ENCODE results near the gene BARHL2.

Gene BARHL2

DNA sequence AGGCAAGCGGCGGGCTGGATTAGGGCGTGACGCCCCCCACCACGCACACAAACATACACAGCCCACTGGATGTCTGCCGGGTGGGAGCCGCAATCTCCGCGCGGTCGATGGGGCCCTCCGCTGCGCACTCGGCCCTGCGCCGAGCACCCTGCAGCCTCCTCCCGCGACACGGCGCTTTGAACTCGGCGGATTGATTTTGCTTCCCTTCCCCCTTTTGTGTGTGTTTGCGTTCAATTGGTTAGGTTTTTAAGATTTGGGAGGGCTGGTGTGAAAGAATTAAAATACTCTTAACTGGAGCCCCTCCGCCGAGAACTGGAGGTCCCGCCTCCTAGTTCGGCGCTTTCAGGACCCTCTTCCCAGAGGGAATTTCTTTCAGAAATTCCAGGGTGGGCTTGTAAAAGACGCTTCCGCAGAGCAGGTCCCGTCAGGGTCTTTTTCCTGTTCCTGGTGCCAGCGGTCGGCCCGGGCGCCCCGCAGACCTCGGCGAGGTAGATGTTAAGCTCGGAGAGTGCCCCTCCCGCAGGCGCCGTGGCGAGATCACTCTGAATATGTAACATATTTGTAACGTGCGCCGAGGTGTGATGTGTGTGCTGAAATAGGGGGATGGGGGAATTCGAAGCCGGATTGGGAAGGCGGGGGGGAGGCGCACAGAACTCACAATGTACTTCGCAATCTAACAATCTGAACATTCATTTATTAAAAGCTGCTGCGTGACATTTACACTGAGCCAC lies 8.0 kb upstream of the BARHL2 start:
- DNase-seq (ENCODE audit: low read depth): no peak

DNA sequence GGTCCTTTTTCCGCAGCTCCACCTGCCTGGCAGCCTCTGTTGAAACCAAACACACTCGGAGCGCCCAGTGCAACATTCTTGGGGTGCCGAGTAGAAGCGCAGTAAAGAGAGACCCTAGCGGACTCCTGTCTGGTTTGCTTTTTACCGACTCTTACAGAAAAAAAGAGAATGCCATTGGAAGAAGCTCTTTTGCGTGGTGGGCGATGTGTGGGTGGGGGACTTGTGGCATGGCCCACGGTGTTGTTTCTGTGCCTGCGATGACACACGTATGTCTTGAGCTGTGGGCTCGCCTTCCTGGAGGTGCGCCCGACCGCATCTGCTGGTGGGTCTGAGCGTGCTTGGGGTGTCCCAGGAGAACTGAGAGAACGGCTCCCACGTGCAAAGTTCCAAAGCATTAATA lies 7.3 kb upstream of the BARHL2 start:
- DNase-seq (ENCODE audit: low read depth): no peak

DNA sequence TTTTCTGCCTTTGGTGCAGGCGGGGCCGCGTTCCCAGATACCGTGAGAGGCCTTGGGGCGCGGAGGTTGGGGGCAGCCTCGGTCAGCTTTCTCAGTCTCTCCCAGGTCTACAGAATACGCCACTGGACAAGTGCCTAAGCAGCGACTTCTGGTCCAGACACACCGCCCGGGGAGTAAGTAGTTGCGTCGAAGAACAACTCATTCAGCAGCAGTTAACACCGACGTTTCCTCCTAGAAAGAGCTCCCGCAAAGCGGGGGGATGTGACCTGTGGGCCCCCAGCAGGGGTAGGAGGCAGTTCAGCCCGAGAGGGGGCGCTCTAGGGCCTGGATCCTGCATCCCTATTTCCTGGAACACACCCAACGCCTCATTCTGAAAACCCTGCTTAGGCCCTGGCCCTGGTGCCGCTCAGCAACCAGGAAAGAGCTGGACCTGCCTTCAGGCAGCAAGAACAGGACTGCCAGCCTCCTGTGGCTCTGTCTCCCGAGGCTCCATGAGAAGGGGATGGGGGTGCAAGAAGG lies 6.5 kb upstream of the BARHL2 start:
- DNase-seq (ENCODE audit: low read depth): no peak

DNA sequence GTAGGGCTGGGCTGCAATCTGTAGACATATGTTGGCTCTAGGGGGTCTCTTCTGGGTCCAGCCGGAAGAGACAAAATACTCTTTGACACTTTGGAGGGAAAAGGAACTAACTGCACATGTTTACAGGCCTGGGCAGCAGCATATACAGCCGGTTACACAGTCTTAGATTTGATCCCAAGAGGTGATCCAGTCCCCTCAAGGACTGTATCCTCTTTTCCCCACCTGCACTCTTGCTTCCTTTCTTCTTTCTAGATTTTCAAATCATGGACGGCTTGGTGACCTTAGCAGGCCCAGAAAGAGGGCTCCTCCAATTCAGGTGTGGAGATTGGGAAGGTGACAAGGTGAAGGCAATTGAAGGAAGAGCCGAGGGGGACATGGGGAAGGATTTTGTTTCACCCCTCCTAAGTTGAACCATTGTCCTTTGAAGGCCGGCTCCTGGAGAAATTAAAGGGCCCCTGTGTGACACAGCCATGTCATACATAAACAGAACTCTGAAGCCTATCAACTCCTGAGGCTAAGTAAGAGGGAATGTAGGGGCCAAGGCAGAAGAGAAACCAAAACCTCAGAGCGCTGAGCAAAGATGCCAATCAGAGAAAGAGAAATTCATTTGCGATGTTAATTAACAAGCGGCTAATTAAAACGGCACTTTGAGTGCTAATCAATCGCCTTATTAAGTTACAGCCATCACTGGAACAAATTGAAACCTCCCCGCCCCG lies 5.9 kb upstream of the BARHL2 start:
- no peak for DNase-seq (ENCODE audit: low read depth)

DNA sequence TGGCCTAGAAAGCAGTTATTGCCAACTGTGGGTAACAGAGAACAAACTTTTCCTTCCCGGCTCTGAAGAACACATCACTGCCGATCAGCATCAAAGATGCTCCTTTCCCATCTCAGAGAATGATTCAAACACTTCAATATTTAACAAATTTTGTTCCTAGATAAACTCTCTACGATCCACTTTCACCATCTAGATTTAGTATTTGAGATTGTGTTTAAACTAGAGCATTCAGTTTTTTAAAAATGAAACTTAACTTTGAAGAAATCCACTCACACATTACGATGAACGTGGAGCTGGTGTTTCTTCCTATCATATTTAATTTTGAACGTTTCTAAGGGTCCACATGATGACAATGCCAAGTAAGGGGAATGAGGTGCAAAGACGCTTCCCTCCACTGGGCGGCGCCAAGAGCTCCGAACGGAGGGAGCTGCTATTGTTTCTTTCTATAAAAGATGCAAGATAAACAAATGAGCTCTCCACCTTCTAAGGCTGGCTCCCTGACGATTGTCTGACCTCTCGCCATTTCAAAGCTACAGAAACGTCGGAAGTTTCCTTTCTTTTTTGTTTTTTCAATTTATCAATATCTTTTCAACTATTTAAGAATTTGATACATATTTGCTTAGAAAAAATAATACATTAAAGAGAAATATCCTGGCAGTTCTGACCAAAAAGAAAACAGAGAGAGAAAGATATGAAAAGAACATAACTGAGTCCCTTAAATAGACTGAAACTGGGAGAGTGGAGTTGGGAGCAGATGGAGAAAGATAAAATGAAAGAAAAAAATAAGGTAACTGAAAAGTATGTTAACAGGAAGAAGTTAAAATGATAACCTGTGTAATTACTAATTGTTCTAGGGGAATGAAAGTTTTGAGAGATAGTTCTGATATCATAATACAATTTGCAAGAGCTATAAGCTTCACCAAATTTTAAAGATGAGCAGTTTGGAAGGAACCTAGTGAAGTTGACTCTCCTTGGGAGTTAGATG lies 4.4 kb upstream of the BARHL2 start:
- no peak for DNase-seq (ENCODE audit: low read depth)

DNA sequence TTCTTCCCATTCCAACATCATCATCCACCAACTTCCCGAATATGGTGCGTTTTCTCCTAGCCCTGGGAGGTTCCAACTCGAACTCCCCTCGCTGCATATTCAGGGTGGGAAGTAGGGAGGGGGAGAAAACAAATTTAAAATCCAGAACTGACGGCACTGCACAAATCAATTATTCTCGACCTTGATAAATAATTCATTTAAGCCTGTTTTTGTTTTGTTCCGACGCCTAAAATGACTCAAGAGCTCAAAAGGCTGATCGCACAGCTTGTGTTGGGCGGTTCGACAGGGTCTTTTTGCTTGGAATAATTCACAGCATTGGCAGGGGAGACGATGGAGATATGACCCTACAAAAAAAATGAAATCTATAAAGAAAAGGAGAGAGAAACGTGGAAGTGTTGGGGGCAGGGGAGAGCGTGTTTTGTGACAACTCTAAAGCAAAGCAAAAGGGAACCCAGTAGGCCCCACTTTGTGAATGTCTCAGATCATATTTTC lies 3.1 kb upstream of the BARHL2 start:
- no peak for DNase-seq (ENCODE audit: low read depth)

DNA sequence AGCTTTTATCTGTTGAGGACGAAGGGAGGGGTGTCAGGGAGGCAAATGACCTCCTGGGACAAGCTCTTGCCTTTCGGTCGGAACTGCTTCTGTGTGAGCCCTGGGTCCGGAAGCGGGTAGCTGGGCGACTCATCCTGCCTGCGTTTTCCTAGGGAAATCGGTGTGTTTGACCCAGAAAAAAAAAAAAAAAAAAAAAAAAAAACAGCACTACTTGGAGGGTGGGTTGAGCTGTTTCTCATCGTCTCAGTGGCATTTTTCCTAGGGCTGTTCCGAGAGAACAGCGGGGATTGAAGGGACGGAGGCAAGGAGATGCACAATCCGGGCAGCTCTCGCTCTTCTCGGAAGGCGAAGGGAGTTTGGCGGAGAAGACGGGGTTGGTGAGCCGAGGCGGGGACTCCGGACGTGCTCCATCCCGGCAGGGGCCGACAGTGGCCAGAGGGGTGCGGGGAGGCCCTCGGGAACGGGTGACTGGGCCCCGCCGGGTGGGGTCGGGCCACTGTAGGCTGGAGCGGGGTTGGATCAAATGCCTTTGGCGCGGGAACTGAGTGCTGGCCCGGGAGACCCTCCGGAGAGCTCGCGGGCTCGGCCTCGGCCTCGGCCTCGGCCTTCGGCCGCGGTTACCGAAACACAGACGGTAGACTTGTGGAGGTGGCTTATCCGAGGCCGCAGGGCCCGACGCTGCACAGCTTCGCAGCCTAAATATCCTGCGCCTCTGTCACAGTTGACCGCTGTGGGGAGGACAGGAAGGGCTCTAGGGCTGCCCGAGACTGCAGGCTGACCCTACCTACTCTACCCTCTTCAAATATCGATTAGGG lies 2.4 kb upstream of the BARHL2 start:
- DNase-seq (ENCODE audit: low read depth): no peak

DNA sequence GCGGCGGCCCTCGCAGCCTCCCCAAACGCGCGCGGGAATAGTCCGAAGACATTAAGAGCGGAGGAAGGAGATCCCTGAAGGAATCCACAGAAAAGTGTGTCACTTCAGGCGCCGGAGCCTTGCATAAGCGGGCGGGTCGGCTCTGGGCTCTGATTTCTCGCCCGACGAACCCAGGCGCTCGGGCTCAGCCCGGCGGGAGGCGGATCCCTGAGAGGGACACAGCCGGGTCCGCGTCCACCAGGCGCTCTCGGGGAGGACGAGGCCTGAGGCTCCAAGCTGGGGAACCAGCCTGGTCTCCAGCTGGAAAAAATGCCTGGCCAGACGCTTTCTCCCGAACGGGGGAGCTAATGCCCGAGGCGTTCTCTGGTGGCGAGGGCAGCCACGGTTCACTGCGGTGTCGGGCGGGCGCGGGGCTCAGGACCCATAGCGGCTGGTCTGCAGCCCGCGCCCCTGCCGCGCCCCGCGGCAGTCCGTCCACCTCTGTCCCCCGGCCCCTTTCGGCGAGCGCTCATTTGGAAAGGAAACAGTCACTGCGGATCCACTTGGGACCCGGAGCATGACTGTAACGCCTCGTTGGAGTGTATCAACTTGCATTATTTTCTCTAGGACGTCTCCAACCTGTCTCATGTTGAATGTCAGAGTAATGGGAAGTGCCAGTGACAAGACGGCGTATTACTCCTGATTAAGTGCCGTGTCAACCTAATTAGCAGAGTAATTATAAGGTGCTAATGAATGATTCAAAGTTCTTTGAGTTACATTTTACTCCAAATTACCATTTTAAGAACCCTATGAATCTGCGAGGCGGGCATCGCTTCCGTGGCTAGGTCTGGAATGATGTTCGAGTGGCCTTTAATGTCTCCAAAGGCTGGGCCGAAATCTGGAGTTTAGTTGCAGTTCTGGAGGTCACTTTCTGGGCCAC lies 1.6 kb upstream of the BARHL2 start:
- no peak for DNase-seq (ENCODE audit: low read depth)

DNA sequence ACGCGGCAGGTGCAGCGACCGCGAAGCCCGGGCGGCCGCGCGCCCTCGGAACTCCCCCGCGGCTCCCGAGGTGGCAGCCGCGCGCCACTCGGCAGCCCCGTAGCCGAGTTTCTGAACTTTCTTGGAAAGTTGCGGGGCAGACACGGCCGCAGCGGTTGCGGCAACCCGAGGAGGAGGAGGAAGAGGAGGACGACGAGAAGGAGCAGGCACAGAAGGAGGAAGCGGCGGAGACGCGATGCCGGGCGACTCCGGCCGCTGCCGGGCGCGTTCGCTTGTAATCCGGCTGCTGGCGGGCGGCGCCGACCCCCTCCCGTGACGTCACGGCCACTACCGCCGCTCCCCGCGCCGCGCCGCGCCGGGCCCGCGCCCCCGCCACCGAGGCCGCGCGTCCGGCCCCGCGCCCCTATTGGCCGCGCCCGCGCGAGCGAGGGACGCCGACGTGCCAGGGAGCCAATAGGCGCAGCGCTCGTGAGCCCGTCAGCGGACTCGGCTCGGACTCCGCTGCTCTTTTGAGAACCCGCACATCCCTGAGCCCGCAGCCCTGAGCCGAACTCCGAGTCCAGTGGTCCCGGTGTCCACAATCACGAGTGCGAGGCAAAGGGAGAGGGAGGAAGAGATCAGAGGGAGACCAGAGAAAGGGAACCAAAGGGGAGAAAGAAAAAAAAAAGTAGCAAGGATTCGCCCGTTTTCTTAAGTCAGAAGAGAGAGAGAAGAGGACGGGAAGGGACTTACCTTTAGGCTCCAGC lies 736 bp upstream of the BARHL2 start:
- DNase-seq (ENCODE audit: low read depth): no peak

DNA sequence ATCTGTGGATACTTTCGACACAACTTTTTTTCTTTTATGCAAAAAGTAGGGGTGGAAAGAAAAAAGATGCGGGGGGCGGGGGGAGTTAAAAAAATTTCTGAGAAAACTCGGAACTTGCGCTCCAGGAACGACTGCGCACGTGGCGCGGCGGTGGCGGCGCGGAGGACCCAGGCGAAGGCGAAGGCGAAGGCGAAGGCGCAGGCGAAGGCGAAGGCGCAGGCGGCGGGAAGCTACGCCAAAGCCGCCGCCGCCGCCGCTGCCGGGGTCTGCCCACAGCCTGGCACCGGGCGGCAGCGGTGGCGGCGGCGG lies 208 bp upstream of the BARHL2 start:
- DNase-seq (ENCODE audit: low read depth): no peak

DNA sequence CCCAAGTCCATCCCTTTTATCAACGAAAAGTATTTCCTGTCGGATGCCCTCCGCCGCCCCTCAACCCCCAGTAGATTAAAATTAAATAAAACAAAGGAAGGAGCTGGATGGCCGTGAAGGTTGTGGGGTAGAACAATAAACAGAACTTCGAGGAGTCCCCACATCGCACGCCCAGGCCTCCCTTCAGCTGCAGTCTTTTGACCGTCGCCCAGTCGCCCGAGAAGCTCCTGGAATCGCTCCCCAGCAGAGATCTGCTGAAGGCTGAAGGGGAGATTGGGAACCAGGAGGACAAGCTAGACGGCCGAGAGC lies 905 bp downstream of the BARHL2 start:
- DNase-seq (ENCODE audit: low read depth): no peak

DNA sequence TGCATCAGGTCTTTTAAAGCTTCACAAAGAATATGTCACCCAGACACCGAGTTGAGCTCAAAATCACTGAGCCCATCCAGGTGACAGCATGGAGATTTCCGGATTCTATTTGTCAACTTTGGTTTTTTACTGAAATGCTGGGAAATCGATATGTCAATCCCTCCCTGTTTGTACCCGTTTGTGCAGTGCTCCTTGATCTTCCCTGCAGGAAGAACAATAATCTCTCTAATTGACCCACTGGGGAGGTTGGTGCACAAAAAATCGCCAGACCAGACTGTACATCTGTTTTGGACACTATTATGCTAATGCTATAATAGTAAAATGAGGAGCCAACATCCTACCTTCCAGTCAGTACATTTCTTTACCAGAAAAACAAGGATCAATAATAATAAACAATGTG lies 1.8 kb downstream of the BARHL2 start:
- DNase-seq (ENCODE audit: low read depth): no peak

DNA sequence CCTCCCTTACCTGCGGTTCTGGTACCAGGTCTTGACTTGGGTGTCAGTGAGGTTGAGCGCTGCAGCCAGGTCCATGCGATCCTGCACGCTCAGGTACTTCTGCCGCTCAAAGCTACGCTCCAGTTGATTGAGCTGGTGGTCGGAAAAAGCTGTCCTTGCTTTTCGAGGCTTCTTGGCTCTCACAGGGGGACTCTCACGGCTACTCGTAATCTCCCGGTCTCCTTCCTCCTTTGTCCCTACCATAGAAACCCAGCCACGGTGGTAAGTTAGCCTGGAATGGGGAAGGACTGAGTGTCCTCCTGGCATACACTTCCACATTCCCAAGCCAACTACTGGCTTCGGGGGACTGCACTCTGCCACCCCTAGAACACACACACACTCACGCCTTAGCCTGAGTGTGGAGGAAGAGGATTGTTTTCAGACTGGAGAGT lies 2.6 kb downstream of the BARHL2 start:
- no peak for DNase-seq (ENCODE audit: low read depth)

DNA sequence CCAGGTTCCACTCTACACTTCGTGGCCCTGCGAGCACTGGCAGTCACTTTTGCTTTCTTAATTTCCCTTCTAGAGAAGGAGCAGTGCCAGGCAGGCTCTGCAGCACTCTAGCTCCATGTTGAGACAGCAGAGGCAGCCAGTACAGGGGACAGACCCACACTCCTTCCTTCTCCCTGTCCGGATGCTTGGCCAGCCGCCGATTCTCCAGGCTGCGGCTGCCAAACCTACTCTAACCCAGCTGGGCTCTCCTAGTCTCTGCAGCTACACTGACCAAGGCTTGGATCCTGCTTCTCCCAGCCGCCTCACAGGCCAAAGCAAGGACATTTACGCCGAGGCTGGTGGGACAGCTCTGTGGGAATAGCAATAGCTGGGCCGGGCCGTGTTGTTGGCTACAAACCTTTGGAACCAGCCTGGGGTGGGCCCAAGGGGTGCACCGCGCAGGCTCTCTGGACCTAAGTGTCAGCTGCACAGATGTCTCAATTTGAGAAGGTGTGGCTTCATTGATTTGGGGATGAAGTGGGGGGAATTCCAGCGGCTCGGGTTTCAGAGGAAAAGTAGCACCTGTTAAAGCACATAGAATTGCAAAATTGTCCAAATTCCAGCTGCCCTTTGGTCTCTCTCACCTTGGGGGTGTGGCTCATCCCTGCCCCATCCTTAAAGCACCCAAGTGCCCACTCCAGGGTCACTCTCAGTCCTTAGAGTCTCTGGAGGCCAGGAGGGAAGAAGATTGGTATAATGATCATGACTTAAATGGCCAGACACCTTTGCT lies 3.2 kb downstream of the BARHL2 start:
- no peak for DNase-seq (ENCODE audit: low read depth)

DNA sequence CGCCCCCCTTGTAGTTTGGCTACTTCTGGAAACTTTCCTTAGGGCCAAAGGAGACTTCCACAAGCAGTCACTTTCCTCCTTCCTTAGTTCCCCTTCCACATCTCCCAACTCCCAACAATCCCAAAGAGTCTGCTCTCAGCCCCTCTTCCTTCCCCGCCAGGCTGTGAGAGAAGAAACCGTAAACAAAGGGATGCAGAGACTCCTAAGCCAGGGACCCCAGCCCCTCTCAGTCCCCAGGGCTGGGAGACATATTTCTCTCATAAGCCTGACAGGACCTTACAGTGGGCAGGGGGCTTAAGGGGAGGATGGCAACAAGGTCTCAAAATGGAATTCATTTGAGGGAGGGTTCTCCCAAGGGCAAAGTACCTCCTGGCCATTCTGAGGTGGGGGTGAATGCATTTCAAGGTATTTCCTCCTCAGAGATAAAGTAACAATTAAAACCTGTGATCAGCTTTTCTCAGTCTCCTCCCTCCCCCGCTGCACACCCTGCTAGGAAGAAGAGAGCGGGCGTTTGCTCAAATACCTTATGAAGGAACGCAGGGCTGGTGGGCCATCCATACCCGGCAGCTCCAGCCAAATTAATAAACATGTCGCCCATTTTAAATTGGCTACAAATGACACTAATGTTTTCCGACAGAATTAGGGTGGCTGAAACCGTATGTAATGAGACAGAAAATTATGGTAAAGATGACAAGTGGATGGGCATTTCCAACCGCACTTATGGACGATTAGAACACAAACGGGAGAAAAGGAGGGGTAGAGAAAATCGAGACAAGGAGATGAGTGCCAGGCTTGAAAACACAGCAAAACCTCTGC lies 4.0 kb downstream of the BARHL2 start:
- no peak for DNase-seq (ENCODE audit: low read depth)

DNA sequence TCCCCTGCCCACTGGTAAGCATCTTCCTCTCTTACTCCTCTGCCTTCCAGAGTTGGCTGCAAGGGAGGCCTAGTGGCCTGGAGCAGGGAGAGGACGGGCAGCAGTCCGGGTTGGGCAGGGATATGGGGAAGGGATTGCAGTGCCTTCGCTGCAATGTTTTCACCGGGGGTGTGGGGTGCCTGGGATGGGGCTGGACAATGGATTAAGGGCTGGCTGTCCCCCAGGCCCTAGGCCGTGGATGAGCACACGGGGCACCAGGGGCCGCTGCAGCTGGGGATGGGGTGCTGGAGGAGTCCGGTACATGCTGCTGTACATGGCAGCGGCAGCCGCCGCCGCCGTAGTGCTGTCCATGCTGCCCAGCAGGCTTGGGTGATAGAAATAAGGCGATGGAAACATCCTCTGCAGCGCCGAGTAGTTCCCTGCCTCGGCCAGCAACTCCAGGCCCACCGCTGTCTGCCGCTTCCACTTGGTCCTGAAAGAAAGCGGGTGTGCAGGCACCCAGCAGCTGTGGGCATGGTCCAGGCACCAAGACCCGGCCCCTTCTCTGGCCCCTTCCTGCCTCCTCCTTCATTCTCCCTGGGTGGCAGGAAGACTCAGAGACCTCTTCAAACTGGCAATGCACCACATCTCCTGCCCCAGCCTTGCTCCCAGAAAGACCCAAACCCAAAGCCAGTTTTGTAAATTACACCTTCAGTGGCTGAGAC lies 4.8 kb downstream of the BARHL2 start:
- DNase-seq (ENCODE audit: low read depth): no peak

DNA sequence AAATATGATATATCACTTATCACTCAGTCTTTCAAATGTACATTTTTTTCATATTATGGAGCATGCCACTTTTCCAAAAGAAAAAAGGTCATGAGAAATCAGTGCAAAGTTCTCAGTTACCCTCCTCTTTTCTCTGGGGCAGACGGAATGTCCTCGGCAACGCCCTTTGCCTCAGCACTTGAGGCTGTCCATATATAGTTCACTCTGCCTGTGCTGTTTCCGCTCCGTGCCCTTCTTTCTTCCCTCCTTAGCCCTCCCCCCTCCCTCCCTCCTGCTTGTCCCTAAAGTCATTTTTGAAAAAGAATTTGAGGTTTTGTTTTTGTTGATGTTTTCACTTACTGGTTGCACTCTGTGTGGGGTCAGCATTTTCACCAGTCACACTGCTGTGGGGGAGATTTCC lies 5.4 kb downstream of the BARHL2 start:
- DNase-seq (ENCODE audit: low read depth): no peak

Data from activated T-cell treated with anti-CD3 and anti-CD28 coated beads for 48 hours (primary cell).